HG03342 (cell line): ENCODE data around the gene CYFIP2.
A peak's percentile ranks its signal among the peaks of the same experiment; 100 is the strongest.

Source experiments
- ATAC-seq: cut with Tn5 transposase; IDR thresholded peaks from one replicate; pipeline ENCODE4 v1.9.1; 2021; ENCODE audit warnings: mild to moderate bottlenecking, moderate library complexity; ENCODE audit not compliant: unreplicated experiment

Gene CYFIP2

GRCh38 chr5:157285310-157286035, 19.6 kb downstream of the CYFIP2 start:
- ATAC-seq = no peak

DNA sequence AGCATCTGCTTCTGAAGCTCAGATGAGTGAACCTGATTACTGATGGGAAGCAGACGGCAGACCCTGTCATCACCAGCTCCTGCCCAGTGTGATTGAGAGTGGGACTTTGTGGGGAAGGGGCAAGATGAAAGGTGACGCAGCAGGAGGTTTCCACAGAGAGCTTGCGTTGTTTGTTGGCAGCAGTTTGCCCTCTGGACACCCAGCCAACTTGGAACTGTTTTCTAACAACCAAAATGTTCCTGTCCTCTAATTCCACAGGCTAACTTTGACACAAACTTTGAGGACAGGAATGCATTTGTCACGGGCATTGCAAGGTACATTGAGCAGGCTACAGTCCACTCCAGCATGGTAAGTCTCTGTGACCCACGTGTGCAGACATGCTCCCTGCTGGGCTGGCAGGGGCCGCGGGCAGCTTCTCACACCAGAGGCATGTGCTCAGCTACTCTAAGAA, 20.9 kb downstream of the CYFIP2 start:
- no peak for ATAC-seq

- no peak for ATAC-seq
Measured at GRCh38 chr5:157288405-157289163, 22.7 kb downstream of the CYFIP2 start.

GRCh38 chr5:157289164-157289819, 23.4 kb downstream of the CYFIP2 start:
- no peak for ATAC-seq

GRCh38 chr5:157290156-157290980, 24.4 kb downstream of the CYFIP2 start:
- no peak for ATAC-seq

DNA sequence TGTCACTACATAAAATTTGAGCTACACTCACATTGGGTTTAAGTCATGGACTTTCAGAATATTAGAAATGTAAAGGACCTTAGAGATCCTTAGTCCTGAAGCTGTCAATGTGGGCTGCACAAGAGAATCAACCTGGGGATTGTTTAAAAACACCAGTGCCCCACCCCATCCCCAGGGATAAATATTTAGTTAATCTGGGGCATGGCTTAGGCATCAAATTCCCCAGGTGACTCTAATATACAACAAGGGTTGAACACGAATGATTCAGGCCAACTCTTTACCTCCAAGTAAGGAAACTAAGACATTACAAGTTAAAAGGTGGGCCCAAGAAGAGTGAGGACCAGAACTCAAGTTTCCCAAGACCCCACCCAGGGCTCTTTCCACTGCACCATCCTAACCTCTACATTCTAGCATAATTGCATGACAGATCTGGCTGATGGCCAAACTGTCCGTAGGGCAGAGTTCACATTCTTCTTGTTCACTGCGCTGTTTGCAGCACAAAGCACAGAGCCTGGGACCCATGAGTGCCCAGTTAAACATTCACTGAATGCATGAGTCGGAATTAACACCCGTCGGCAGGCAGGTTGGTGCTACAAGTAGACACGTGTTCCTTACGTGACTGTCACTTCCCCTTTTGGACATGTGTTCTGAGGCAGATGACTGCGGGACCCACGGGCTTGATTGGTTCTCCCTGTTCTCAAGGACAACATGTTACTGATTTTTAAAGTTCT, 25.2 kb downstream of the CYFIP2 start:
- ATAC-seq = peak; percentile 97

GRCh38 chr5:157292599-157292998, 26.7 kb downstream of the CYFIP2 start:
- ATAC-seq = no peak

- no peak for ATAC-seq
Measured at GRCh38 chr5:157294407-157295091, 28.6 kb downstream of the CYFIP2 start.

- ATAC-seq = no peak
Measured at GRCh38 chr5:157295247-157295646, 29.3 kb downstream of the CYFIP2 start.

- ATAC-seq = no peak
Measured at GRCh38 chr5:157300564-157300963, 34.6 kb downstream of the CYFIP2 start.

- no peak for ATAC-seq
Measured at GRCh38 chr5:157301066-157301465, 35.1 kb downstream of the CYFIP2 start.

- no peak for ATAC-seq
Measured at GRCh38 chr5:157303023-157303422, 37.1 kb downstream of the CYFIP2 start.

- no peak for ATAC-seq
Measured at GRCh38 chr5:157303667-157304327, 37.9 kb downstream of the CYFIP2 start.

GRCh38 chr5:157306081-157306480, 40.2 kb downstream of the CYFIP2 start:
- ATAC-seq = no peak

DNA sequence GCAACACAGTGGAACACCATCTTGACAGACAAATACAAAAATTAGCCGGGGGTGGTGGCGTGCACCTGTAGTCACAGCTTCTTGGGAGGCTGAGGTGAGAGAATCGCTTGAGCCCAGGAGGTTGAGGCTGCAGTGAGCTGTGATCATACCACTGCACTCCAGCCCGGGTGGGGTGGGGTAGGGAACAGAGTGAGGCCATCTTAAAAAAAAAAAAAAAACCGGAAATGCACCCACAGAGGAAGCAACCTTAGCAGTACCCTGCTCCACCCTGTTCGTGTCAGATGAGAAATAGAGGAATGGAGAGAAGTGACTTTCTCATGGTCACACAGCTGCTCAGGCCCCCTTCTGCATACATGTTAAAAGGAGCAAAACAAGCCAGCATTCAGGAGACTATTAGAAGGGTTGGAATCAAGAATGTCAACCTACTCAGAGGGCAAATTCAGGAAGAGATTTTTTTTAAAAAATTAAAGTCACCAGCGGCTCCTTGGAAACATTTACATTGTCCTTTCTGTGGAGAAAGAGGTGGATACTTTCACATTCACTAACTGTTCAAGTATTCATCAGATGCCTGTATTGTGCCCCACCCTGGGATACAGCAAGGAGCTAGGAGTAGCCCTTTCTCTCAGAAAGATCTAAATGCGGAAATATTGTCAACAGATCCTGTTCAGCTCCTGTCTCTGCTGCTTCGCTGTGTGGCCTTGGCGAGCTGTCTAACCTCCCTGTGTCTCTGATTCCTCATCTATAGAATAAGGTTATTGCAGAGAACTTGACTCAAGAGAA, 41.0 kb downstream of the CYFIP2 start:
- no peak for ATAC-seq

- peak; percentile 61 for ATAC-seq
Measured at GRCh38 chr5:157308836-157309465, 43.0 kb downstream of the CYFIP2 start.

DNA sequence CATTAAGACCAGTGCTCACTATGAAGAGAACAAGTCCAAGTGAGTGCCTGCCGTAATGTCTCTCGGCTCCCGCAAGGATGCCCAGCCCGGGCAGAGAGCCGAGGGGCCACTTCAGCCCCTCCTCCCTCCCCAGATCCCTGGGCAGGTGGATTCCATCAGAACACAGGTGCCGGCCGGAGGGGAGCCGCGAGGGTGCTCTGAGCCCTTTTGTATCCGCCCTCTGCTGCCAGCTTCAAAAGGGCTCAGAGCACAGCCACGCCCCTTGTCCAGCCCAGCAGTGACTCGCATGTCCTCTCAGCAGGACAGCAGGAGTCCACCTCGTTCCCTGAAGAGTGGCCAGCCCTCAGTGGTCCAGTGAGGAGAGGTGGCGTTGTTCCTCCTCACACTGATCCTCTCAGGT, 43.9 kb downstream of the CYFIP2 start:
- no peak for ATAC-seq

- no peak for ATAC-seq
Measured at GRCh38 chr5:157311595-157311994, 45.7 kb downstream of the CYFIP2 start.
